Erythroblast (primary cell): ENCODE measurements around the gene FCHSD2.

Source experiments
- DNase-seq, 2 experiments: peaks; one replicate each; lab custom pipeline; 2025; lab: John Stamatoyannopoulos, UW
- GATA1 ChIP-seq: IDR thresholded peaks from 2 replicates; pipeline ENCODE4 v1.6.1; 2011; ENCODE audit warnings: low read depth, mild to moderate bottlenecking, control low read depth, low read length, moderate library complexity
- POLR2A ChIP-seq: IDR thresholded peaks from 2 replicates; pipeline ENCODE4 v1.6.1; 2011; ENCODE audit warnings: mild to moderate bottlenecking, low read length

FCHSD2 gene

GRCh38 chr11:73142128-73142377 lies at the start of gene FCHSD2:
FCHSD2 (minus strand) TSS chr11:73142318; CDS start chr11:73141877, 441 bp downstream.
- TF ChIP-seq POLR2A: no peak
- TF ChIP-seq GATA1: no peak
- no peak for DNase-seq

GRCh38 chr11:73191151-73191550 lies 49.0 kb upstream of the FCHSD2 start:
- DNase-seq: no peak
- TF ChIP-seq POLR2A (no peak), GATA1 (no peak)

GRCh38 chr11:73190557-73190885 lies 48.4 kb upstream of the FCHSD2 start:
- no peak for DNase-seq

GRCh38 chr11:73189723-73190556 lies 47.8 kb upstream of the FCHSD2 start:
- DNase-seq: no peak
- TF ChIP-seq GATA1 (no peak), POLR2A (no peak)

More at GRCh38 chr11:73190557-73190885, 48.4 kb upstream of the FCHSD2 start:
- TF ChIP-seq POLR2A (no peak), GATA1 (no peak)

GRCh38 chr11:73189315-73189714 lies 47.2 kb upstream of the FCHSD2 start:
- TF ChIP-seq POLR2A (no peak), GATA1 (no peak)
- DNase-seq: no peak

GRCh38 chr11:73188301-73188700 lies 46.2 kb upstream of the FCHSD2 start:
- TF ChIP-seq POLR2A (no peak), GATA1 (no peak)
- no peak for DNase-seq

GRCh38 chr11:73187854-73188253 lies 45.7 kb upstream of the FCHSD2 start:
- DNase-seq: no peak
- no peak for TF ChIP-seq GATA1
- TF ChIP-seq POLR2A: no peak

- TF ChIP-seq POLR2A (no peak), GATA1 (no peak)
- no peak for DNase-seq
These were observed 44.8 kb upstream of the FCHSD2 start for GRCh38 chr11:73186886-73187285.

- DNase-seq: no peak
- TF ChIP-seq POLR2A (no peak), GATA1 (no peak)
These were observed 44.3 kb upstream of the FCHSD2 start for GRCh38 chr11:73186294-73186850.

- no peak for DNase-seq
- no peak for TF ChIP-seq GATA1
- no peak for TF ChIP-seq POLR2A
These were observed 43.7 kb upstream of the FCHSD2 start for GRCh38 chr11:73185680-73186293.

GRCh38 chr11:73184953-73185671 lies 43.0 kb upstream of the FCHSD2 start:
- no peak for TF ChIP-seq GATA1
- TF ChIP-seq POLR2A: no peak
- DNase-seq: peak; percentile 59 to 70

GRCh38 chr11:73182824-73183321 lies 40.8 kb upstream of the FCHSD2 start:
- TF ChIP-seq GATA1 (peak; percentile 34), POLR2A (peak; percentile 40)
- peak; percentile 93 to 97 for DNase-seq

- DNase-seq: no peak
These were observed 36.6 kb upstream of the FCHSD2 start for GRCh38 chr11:73178681-73179080.

More at GRCh38 chr11:73178681-73179080, 36.6 kb upstream of the FCHSD2 start:
- TF ChIP-seq GATA1 (no peak), POLR2A (no peak)
